ENCODE data around the gene PSMA5. TPM values are rescaled to one million over a fixed set of nuclear protein-coding genes. Genes with fewer than 3 reads are reported as not detected.
"Not testable (repeated sequence)": the region's sequence is repeated elsewhere in the genome, so short reads cannot be mapped to it uniquely, and the experiment has no call there.

PSMA5 gene
- total RNA-seq = 10 to 100 TPM; 19.8 to 27.6 TPM

GRCh38 chr1:109426281-109427170, at the start of gene PSMA5:
Gene PSMA5, minus strand, starts transcription at chr1:109426448. Its CDS starts 118 bp downstream, at chr1:109426330.
- no peaks in the 10 kb centered on the region for H3K27me3 ChIP-seq

DNA sequence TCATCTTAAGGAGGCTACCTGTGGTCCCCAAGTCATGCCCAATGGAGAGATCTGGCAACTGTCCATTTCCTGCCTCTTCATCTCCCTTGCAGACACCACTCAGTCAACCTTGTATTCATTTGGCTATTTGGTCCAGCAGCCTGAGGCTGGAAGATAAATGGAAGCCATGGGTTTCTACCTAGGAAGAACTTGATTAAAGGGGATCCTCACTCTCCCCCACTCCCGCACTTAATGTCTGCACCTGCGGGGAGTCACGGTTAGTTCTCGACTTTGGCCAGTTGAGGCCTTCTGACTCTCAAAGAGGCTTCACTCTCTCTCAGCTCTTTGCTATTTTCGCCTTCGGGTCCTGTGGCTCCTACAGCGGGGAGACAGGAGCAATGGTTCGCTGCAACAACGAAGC, 49.0 kb upstream of the PSMA5 start:
- TF ChIP-seq CTCF (IDR thresholded peaks at IDR 0.05) = no peak
- Histone ChIP-seq H3K36me3 (no peaks in the 10 kb centered on the region), H3K4me1 (peaks cover 0 to 11% of the 10 kb centered on the region in 2 donors), H3K4me3 (no peak overlapping the region), H3K27me3 (no peaks in the 10 kb centered on the region), H3K9me3 (no peaks in the 10 kb centered on the region), H3K27ac (no peak overlapping the region)
- DNase-seq (ENCODE audit: low spot score) = no peak

More at GRCh38 chr1:109426281-109427170, at the start of gene PSMA5:
- Histone ChIP-seq H3K27ac (peak within 1 kb of the TSS; percentile 75 to 81), H3K4me1 (peaks cover 0 to 33% of the 10 kb centered on the region in 2 donors), H3K36me3 (peaks cover under 1% of the 10 kb centered on the region), H3K4me3 (peak within 1 kb of the TSS; percentile 90 to 92), H3K9me3 (no peaks in the 10 kb centered on the region)
- DNase-seq (ENCODE audit: low spot score) = peak; percentile 99
- TF ChIP-seq CTCF (IDR thresholded peaks at IDR 0.05) = no peak

DNA sequence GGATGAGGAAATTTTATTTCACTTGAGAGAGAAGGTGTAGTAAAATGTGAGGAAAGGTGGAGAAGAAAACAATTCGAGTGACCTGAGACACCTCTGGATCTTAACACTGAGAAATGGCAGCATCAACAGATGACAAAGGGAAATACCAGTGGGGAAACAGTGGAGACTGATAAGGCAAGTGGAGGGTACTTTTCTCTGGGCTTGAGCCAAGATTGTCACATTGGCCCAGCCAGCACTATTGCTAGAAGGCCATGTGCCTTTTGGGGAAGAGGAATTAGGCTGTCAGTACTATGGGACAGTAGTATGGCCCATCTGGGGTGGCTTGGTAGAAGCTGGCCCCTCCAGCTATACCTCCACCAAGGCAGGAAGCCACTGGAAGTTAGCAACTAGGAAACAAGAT, 48.4 kb upstream of the PSMA5 start:
- Histone ChIP-seq H3K27me3 (no peaks in the 10 kb centered on the region), H3K9me3 (no peaks in the 10 kb centered on the region), H3K36me3 (no peaks in the 10 kb centered on the region), H3K4me3 (no peak overlapping the region), H3K27ac (no peak overlapping the region), H3K4me1 (peaks cover 0 to 11% of the 10 kb centered on the region in 2 donors)
- DNase-seq (ENCODE audit: low spot score) = no peak
- TF ChIP-seq CTCF (IDR thresholded peaks at IDR 0.05) = no peak

DNA sequence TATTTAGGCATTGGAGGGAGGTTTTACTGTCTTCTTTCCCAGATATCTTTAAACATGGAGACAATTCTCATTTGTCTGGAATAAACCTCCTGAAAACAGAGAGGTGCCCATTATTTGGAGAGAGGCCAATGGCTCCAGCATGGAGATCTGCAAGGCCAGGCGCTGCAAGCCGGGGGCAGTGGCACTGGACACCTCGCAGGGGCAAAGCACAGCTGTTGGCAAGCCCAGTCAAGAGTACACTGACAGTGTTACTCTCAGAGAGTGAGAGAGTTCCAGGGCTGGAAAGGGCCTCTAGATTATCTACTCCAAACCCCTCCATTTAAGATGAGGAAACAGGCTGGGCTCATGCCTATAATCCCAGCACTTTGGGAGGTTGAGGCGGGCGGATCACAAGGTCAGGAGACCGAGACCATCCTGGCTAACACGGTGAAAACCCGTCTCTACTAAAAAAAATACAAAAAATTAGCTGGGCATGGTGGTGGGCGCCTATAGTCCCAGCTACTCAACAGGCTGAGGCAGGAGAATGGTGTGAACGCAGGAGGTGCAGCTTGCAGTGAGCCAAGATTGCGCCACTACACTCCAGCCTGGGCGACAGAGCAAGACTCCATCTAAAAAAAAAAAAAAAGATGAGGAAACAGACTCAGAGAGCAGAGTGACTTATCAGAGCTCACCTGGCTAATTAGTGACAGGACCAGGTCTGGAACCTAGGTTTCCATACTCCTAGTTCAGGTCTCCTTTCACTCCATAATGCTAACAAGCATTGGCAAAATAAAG, 47.2 kb upstream of the PSMA5 start:
- not testable (repeated sequence) for H3K27ac ChIP-seq, H3K27me3 ChIP-seq, H3K36me3 ChIP-seq, H3K9me3 ChIP-seq, H3K4me3 ChIP-seq
- DNase-seq (ENCODE audit: low spot score) = peak; percentile 4
- H3K4me1 ChIP-seq = peaks cover 0 to 11% of the 10 kb centered on the region in 2 donors

DNA sequence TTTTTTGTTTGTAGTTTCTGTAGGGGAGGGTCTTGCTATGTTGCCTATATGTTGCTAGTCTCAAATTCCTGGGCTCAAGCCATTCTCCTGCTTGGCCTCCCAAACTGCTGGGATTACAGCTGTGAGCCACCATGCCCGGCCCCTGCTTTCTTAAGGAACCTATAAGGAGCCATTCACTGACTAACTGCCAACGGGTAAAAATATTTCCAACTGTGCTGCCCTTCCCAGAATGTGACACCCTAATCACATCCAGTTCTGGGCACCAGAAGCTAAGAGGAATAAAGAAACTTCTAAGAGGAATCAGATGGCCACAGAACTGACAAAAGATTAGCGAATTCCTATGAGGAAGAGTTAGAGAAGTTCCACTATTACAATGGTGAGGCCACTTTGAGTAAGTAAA, 46.5 kb upstream of the PSMA5 start:
- Histone ChIP-seq H3K27me3 (no peaks in the 10 kb centered on the region), H3K4me3 (no peak overlapping the region), H3K9me3 (no peaks in the 10 kb centered on the region), H3K27ac (no peak overlapping the region), H3K36me3 (no peaks in the 10 kb centered on the region), H3K4me1 (peaks cover 0 to 11% of the 10 kb centered on the region in 2 donors)
- DNase-seq (ENCODE audit: low spot score) = no peak
- TF ChIP-seq CTCF (IDR thresholded peaks at IDR 0.05) = no peak

- no peak overlapping the region for H3K4me3 ChIP-seq
- peaks cover 0 to 25% of the 10 kb centered on the region in 2 donors for H3K4me1 ChIP-seq
- DNase-seq (ENCODE audit: low spot score) = no peak
- H3K27me3 ChIP-seq = no peaks in the 10 kb centered on the region
- H3K36me3 ChIP-seq = no peaks in the 10 kb centered on the region
- H3K9me3 ChIP-seq = no peaks in the 10 kb centered on the region
- TF ChIP-seq CTCF (IDR thresholded peaks at IDR 0.05) = no peak
- no peak overlapping the region for H3K27ac ChIP-seq
Measured at GRCh38 chr1:109470245-109470644, 44.0 kb upstream of the PSMA5 start.
